SIG-M5 treated with dmso at 0.1 percent for 504 hours (cell line): ENCODE data around the gene BCL11B.

Source experiments
- DNase-seq: peaks from one replicate; lab custom pipeline; 2025; ENCODE audit not compliant: unreplicated experiment; lab: John Stamatoyannopoulos, UW

Gene BCL11B

DNA sequence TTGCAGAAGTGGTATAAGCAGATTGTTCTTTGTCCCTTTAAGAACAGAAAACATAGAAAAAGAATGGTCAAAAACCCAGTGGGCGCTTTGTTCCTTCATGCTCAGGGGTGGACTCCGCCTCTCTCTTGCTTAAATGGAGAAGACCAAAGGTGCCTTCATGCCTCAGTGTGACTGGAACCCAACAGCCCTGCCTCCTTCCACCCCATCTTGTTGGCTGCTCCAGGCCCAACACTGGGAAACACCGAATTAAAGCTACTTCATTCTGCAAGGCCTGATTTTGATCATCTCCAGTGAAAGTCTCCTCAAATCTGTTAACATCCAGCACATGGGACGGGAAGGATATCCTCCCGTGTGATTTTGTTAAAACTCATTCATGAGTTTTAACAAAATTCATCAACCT is 103.7 kb downstream of the BCL11B start:
- no peak for DNase-seq

DNA sequence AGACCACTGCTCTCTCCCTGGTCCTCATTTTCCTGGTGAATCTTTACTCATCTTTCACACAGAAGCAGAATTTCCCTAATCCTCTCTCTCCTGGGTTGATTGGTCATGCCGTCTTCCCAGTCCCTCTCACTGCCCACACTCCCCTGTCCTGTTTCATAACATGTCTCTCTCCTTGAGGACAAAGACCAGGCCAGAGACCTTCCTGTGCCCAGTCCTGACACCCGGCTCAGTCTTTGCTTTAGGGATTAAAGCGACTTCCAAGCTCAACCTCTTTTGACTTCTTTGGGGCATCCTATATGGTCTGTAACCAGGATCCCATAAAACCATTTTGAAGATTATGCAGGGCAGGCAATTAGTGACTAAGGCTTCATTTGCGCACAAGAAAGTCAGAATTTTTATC is 105.5 kb downstream of the BCL11B start:
- DNase-seq, result no peak

DNA sequence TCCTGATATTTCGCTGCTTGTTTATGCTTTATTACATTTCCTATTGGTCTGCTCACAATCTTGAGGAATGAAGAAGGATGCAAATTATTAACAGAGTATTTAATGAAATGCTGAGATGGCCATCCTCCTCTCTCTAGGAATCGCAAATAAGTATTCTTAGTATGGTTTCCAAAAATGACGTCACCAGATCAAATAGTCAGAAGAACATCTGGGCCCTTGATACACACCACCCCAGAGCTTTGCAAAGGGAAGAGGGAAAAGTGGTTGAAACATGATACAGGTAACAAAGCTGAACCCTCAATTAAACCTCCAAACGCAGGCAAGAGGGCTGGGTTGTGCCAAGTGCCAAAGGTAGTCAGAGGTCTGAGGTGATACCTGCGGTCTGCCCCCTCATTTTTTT is 107.3 kb downstream of the BCL11B start:
- DNase-seq, result no peak

DNA sequence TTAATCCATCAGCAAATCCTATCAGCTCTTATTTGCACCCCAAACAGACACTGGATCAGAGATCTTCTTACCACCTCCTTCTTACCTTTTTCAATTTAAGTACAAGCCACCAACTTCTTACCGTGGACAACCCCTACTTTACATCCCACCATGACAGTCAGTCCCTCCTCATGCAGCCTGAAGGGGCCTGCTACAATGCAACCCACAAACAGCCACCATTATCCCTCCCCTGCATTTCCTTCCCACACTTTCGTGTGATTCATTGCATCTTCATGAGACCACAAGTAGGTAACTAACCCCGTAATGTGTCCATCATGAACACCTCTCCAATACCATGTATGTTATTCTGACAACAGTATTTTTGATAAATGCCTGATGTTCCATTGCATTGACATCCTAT is 108.6 kb downstream of the BCL11B start:
- no peak for DNase-seq

DNA sequence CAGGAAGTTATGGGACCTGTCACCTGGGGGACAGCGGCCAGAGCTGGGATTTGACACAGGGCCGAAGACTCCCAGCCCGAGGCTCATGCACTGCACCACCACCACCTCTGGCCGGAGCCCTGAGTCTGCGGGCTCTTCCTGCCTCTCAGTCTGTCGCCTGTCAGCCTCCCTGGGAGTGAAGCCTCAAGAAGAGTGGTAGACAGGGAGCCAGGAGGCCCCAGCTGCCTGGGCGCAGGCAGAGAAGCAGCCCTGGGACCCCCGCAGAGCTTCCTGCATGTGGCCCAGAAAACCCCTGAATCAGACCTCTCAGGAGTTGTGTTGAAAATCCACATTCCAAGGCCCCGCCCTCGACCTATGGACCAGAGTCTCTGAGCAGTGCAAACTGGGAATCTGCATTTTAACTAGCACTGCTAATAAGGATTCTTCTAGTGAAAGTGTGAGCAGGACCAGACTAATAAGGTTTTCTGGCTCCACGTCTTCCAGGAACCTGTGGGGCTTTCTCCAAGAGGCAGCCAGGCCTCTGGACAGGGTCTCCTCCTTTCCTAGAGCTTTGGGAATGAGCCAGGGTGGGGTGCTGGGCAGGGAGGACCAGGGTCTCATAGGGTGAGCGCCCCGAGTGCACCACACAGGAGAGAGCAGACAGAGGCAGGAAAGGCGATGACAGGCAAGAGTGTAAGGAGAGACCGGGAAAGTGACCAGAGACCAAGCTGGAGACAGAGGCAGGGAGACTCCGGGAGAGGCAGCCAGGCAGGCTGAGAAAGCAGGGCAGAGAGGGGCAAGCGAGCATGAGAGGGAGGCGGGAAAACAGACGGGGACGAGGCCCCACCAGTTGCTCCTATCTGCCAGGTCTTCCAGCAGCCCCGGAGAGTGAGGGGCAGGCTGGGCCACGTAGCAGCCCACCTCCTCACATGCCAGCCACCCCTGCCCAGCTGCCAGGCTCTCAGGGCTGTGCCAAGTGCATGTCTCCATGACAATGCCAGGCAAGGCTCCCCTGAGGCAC is 112.4 kb downstream of the BCL11B start:
- no peak for DNase-seq

DNA sequence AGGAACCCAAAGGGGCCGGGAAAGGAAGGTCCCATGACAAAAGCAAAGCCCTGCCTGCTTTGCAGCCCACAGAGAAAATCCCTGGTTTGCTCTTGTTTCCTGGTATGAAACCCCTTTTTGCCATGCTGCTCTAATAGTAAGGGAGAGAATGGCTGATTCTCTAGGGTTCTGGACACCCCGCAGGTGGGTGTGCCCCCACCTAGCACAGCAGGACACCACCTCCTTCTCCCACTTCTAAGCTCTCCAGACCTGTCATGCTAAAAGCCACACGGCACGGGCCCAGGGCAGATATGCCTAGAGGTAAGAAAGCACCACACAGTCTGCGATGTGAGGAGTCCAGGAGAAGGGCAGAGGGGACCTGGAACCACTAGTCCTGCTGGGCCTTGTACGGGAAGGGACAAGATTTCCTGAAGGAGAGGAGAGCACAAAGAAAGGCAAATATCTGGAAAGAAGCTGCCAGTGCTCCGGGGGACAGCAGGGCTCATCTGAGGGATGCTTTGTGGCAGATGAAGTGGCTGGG is 113.3 kb downstream of the BCL11B start:
- DNase-seq, result no peak

DNA sequence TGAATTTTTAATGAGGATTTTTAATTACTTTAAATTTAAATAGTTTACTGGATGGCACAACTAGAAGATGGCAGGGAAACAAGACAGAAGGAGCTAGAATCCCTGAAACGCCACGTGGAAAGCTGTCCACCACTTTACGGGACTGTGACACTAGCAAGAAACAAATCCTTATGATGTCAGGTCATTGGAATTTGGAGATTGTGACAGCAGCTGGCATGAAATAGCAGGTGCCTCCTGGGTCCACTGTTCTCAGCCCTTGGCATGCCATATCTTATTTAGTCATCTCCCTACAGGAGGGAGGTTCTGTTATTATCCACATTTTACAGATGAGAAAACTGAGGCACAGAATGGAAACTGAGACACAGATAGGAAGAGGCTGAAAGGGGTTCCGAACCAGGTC is 113.8 kb downstream of the BCL11B start:
- no peak for DNase-seq

DNA sequence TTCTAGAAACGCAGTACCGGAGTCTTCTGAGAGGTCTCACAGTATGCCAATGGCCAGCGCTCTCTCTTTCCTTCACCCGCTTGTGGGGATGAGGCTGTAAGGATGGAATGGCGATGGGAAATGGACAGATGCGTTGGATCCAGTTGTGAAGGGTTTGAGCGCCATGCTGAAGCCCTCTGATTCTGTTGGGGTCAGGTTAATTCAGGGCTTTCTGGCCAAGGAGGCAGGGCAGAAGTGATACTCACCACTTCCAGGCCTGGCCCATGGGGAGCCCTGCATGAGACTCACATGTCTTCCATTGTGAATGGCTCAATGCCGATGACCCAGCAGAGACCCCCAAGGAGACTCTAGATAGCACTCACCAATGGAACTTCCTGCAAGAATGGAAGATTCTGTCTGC is 114.3 kb downstream of the BCL11B start:
- no peak for DNase-seq

DNA sequence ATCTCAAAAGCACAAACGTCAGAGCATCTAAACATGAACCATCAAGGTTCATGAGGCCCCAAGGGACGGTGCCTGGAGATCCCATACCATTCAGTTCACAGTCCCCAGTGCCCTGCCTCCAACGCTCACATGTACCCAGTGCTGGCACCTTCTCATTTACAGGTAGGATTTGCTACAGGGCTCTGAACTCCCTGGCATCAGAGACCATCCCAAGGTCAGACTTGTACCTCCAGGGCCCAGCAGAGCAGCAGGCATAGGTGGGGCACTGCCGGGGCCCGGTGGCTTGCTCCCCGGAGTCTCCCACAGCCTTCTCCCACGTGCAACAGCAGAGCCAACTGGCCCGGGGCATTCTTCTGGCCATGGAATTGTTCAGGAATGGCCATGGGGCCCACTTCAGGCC is 114.8 kb downstream of the BCL11B start:
- DNase-seq, result no peak

DNA sequence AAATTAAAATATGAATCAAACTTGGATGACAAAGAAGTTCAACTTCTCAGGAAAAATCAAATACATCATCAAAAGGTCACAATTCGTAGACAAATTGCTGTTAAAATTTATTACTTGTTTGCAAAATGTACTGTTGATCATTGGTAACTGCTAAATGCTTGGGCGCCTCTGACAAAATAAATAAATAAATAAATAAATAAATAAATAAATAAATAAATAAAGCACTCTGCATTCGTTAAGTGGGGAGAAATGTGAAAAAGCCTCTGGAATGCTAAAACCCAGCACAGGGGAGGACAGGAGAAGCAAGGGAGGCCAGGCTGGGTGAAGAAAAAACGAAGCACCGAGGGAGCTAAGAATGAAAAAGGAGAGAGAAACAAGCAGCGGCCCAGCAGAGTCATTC is 115.2 kb downstream of the BCL11B start:
- DNase-seq, result no peak

DNA sequence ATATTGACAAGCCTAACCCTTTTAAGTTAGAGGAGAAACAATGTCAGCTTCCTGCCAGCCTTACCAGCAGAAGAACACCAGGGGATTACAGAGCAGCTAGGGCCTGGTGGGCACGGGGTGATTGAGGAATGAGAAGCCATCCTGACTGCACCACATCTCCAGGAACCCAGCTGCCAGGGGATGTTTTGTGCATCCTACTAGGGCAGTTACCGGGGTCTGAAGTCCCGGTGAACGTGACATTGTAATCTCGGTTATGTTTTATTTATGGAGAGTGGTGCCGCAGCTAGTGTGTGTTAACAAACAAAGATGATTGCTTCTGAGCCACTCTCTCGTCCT is 115.9 kb downstream of the BCL11B start:
- no peak for DNase-seq

DNA sequence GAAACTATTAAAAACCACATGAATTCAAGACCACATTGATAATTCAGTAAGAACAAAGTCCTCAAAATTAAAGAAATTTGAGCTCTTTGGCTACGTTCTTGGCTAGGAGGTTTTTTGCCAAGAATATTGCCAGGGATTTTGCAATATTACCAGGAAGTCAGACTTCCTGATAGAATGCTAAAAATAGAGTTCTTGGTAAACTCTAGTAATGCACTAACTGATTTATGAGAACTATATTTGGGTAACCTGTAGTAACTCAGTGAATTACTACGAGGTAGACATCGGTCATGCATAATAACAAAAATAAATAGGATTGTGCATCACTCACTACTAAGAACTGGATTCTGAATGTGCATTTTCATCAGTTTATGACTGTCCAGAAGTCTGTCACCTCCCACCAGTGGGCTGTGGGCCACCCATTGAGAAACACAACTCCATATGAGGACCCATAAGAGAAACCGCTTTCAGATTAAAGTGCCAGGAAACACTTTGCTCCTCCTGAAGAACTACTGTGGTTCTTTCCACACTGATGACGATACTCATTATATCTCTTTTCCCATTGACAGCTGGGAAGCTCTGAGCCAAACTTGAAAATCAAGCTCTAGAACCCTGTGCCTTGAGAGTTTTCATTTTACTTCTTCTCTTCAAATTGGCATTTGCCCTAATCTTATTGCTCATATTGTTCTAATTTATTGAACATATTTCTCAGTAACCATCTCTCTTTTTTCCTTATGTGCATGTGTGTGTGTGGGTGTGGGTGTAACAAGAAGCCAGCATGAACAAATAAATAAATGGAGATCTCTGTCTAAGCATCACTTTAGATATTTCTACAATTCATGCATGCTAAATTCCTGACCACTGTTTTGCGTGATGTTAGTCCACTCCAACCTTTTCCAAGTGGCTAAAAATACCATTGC is 116.6 kb downstream of the BCL11B start:
- DNase-seq, result no peak

DNA sequence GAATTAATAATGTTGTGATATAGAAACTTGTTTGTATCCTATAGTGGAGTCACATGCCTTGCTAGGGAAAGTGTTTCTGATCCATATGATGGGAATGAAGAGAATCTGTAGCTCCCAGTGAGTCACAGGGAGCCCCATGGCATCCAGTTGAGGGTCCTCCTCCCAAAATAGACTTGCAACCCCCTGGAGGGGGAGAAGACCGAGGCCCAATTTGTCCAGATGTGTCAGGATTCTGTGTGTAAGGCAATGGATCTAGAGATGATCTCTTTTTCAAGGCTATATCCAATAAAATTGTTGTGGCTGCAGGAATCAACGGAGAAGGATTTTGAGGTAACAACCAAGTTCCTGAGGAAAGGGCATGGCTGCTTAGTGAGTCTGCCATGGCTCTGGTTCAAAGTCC is 121.8 kb downstream of the BCL11B start:
- no peak for DNase-seq

DNA sequence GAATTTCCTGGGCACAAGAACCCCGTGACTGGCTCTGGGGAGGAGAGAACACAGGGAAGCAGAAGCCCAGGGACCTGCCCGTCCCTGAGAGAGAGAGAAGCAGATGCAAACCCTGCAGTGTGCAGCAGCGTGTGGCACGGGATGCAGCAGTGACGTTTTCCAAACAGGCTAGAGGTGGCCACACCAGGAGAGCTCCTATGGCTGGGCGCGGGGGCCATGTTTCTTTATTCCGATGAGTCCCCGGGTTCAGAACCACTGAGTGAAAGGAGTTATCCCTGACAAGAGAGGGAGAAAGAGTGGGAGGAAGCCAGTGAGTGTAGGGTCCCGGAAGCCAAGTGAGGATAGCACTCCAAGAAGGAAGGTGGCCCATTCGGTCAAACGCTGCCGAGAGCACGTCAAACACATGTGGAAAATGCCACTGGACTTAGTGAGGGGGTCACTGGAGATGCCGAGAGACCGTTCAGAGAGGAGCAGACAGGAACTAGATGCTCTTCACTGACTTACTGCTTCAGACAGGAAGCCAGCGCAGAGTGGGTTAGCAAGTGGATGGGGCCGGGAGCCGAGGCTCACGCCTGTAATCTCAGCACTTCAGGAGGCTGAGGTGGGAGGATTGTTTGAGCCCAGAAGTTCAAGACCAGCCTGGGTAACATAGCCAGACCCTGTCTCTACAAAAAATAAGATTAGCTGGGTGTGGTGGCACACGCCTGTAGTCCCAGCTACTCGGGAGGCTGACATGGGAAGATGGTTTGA is 123.0 kb downstream of the BCL11B start:
- DNase-seq, result no peak

DNA sequence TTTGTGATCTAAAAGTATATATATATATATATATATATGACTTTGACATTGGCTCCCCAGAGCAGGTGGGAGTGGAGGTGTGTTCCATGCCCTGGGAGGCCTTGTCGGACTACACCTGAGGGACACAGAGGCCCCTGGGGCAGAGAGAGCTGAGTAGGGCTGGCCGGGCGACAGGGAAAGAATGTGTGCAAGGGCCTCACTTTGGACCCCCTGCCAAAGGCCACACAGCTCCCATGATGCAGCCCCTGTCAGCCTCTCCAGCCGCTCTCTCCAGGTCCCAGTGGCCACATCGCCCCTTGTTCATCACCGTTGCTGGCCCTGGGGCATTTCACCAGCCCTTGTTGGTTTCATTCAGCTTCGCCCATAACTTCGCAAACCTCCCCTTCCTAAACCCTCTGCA is 123.9 kb downstream of the BCL11B start:
- no peak for DNase-seq

DNA sequence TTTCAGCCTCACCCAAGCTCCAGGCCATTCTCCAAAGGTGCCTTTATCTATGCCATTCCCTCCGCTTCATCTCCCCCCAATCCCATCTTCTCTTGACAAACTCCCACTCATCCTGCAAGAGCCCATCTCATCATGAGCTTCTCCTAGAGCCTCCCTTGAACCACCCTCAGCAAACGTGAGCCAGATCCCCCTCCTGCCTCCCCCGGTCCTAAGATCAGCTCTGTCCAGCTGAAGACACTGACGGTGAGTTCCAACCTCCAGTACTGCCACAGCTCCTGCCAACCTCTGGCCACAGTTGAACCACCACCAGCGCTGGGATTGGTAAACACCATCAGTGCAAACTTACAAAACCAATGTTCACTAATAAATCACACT is 124.6 kb downstream of the BCL11B start:
- no peak for DNase-seq

DNA sequence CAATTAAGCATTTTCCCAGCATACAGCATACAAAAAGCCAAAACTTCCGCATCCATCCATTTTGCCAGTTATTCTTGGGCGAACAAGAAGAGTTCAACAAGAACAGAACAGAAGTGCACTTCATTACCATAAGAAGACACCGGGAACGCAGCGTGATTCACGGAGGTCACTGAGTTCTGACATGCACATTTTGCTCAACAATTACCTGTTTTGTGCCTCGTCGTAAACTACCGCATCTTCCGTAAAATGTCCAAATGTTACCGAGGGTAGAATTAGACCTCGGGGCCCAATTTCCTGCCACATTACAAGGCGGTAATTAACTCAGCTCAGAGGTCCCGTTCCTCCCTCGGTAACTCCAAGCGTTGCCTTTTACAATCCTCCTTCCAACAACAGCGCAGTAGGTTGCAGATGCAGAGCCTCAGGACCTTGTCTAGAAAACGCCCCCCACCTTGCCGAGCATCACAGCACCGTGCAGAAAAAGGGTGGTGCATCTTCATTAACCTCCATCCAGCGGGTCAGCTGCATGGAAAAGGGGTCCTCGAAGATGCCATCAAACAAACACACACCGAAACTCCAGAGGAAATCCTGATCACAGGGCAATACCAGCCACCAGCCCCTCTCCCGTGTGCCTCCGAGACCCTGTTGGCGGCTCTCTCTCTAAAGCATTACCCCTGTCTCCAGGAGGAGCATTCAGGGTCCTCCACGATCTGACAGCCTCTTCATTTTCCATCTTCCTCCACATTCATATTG is 125.2 kb downstream of the BCL11B start:
- no peak for DNase-seq

DNA sequence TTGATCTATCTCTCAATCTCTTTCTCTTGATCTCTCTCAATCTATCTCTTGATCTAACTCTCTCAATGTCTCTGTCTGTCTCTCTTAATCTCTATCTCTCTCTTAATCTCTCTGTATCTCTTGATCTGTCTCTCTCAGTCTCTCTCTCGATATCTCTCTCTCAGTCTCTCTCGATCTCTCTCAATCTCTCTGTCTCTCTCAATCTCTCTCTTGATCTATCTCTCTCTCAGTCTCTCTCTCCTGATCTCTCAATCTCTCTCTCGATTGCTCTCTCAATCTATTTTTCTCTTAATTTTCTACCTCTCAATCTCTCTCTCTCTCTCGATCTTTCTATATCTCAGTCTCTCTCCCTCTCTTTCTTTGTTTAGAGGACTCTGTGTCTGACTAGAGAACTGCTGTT is 126.7 kb downstream of the BCL11B start:
- no peak for DNase-seq

DNA sequence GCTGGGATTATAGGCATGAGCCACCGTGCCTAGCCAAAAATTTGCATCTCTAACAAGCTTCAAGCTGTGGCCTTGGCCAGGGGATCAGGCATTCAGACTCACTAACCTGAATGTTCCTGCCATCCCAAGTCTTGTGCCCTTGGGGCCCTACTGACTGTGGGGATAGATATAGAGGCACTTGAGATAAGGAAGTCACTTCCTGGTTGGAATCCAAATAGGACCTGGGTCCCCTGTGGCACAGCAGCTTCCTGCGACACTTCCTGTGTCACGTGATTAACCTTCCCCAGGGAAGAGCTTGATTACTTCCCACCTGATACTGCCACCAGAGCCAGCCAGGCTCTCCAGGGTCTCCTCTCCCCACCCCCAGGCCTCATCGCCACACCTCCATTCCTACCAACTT is 128.2 kb downstream of the BCL11B start:
- DNase-seq, result no peak

DNA sequence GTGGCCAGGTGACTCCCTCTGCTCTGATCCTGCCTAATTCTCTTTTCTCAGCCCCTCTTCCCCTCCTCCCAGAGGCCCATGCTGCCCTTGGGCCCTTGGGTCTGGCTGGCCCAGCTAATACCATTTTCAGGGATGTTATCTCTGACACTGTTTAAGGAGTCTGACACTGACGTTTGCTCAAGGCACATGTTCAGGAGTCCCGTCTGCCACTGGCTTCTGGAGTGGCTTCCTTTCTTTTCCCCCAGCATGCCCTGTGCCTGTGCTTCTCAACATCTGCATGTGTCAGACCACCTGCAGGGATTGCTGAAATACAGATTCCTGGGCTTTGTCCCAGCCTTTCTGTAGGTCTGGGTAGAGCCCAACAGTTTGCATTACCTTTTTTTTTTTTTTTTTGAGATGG is 128.9 kb downstream of the BCL11B start:
- DNase-seq, result no peak
